Stomach (tissue), 9 donors: ENCODE data around the gene GALNT18. TPM values are rescaled to one million over a fixed set of nuclear protein-coding genes. Genes with fewer than 3 reads are reported as not detected.

Source experiments
- DNase-seq, 2 donors: peaks; one replicate each; pipeline versions ENCODE4 v3.0.0 to v3.0.0-alpha.2; 2013 to 2019
- H3K27ac ChIP-seq, 5 donors: fragments of 200-600 bp in 4 of 5; sonication (generic) in 4 of 5; one replicate each; pipeline ENCODE4 v1.5.1; 2013 to 2019; ENCODE audit warnings: mild to moderate bottlenecking in 1 of 5, moderate library complexity in 1 of 5
- H3K27me3 ChIP-seq, 3 donors: fragments of 200-600 bp; sonication (generic); one replicate each; pipeline ENCODE4 v1.5.1; 2017 to 2019; ENCODE audit warnings: mixed run types in 1 of 3
- H3K36me3 ChIP-seq, 4 donors: fragments of 200-600 bp; sonication (generic); 1 replicate in 3 of 4; 2 replicates in 1 of 4; pipeline ENCODE4 v1.5.1; 2016 to 2019
- H3K4me1 ChIP-seq, 4 donors: fragments of 200-600 bp; sonication (generic); one replicate each; pipeline ENCODE4 v1.5.1; 2016 to 2019
- H3K4me3 ChIP-seq, 4 donors: fragments of 200-600 bp; sonication (generic) in 3 of 4; one replicate each; pipeline ENCODE4 v1.5.1; 2016 to 2019; ENCODE audit warnings: mild to moderate bottlenecking in 1 of 4
- H3K9me3 ChIP-seq, 4 donors: fragments of 200-600 bp; sonication (generic); one replicate each; pipeline ENCODE4 v1.5.1; 2016 to 2019
- EP300 ChIP-seq: sonication (generic); formaldehyde crosslinking; IDR thresholded peaks from one replicate; pipeline ENCODE4 v1.6.1; 2017; ENCODE audit warnings: antibody characterized with exemption
- POLR2A ChIP-seq, 4 donors: fragments of 450-650 bp; IDR thresholded peaks; one replicate each; pipeline ENCODE4 v1.6.1; 2016; ENCODE audit warnings: antibody characterized with exemption in 4 of 4, control low read depth in 2 of 4, mild to moderate bottlenecking in 1 of 4, moderate library complexity in 1 of 4
- POLR2AphosphoS5 ChIP-seq, 3 donors: sonication (generic); formaldehyde crosslinking; IDR thresholded peaks; one replicate each; pipeline ENCODE4 v1.6.1; 2016; ENCODE audit warnings: antibody characterized with exemption in 3 of 3
- WGBS, 5 donors: extraction: QIAGEN DNeasy Blood & Tissue Kit in 3 of 5; methylation state at CpG; one replicate each; pipeline versions ENCODE4 v1.1.5 to v1.1.7; 2013 to 2018; 5-methylcytosine and 5-hydroxymethylcytosine counted together
- intact Hi-C: fragments of 100-400 bp; cut with DNase I; formaldehyde crosslinking; loops from one replicate; pipeline ENCODE4 v1.15.1; 2023; ENCODE audit warnings: low total_unique reads
- polyA plus RNA-seq, 3 donors: library from polyadenylated mRNA; stranded (reverse); fragments of 200-250 nt; gene quantifications; one replicate each; pipeline ENCODE4 v1.2.3, GENCODE V29; 2013
- total RNA-seq, 5 donors: library from RNA; depleted of rRNA; stranded (reverse); fragments of >200 nt; gene quantifications; one replicate each; pipeline versions ENCODE4 v1.1.0 to v1.2.3, GENCODE V29; 2014 to 2016
- TF ChIP-seq, protein P1 (sequence below), 7 experiments: fragments of 450-650 bp in 4 of 7; fragments of 200-600 bp in 3 of 7; sonication (generic) in 3 of 7; IDR thresholded peaks; one replicate each; pipeline ENCODE4 v1.5.1; 2016 to 2019; ENCODE audit warnings: antibody characterized with exemption in 7 of 7, control low read depth in 2 of 7, mild to moderate bottlenecking in 1 of 7
- donor health status: healthy with polysubstance abuse.
- donor health status: Bipolar disorder and iron deficiency.
- donor health status: healthy.

The GALNT18 gene
- total and polyA plus RNA-seq, 8 donors, result 0.58 to 16.1 (median 2.7) TPM

GRCh38 chr11:11424688-11425087 is 197.1 kb downstream of the GALNT18 start:
- intact Hi-C loops, result no loop called here
- H3K4me3 ChIP-seq, result no peak overlapping the region
- H3K4me1 ChIP-seq, result peaks cover 8 to 41% (median 20%) of the 10 kb centered on the region in 4 donors
- H3K27ac ChIP-seq, result no peak overlapping the region
- H3K9me3 ChIP-seq, result no peaks in the 10 kb centered on the region
- H3K27me3 ChIP-seq, result no peaks in the 10 kb centered on the region
- H3K36me3 ChIP-seq, result no peaks in the 10 kb centered on the region
- TF ChIP-seq EP300, result no peak
- TF ChIP-seq, protein P1, sequence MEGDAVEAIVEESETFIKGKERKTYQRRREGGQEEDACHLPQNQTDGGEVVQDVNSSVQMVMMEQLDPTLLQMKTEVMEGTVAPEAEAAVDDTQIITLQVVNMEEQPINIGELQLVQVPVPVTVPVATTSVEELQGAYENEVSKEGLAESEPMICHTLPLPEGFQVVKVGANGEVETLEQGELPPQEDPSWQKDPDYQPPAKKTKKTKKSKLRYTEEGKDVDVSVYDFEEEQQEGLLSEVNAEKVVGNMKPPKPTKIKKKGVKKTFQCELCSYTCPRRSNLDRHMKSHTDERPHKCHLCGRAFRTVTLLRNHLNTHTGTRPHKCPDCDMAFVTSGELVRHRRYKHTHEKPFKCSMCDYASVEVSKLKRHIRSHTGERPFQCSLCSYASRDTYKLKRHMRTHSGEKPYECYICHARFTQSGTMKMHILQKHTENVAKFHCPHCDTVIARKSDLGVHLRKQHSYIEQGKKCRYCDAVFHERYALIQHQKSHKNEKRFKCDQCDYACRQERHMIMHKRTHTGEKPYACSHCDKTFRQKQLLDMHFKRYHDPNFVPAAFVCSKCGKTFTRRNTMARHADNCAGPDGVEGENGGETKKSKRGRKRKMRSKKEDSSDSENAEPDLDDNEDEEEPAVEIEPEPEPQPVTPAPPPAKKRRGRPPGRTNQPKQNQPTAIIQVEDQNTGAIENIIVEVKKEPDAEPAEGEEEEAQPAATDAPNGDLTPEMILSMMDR (IDR thresholded peaks at IDR 0.05), result no peak
- TF ChIP-seq POLR2A (IDR thresholded peaks at IDR 0.05), result no peak
- no peak for TF ChIP-seq POLR2AphosphoS5 (IDR thresholded peaks at IDR 0.05)
- WGBS, 5 donors, result 89 to 98% (median 95%) methylated on average over 7 of the region's 7 CpGs
- DNase-seq, result no peak

GRCh38 chr11:11422411-11423128 is 199.2 kb downstream of the GALNT18 start:
- Histone ChIP-seq H3K27ac (no peak overlapping the region), H3K4me1 (peaks cover 8 to 36% (median 19%) of the 10 kb centered on the region in 4 donors), H3K4me3 (no peak overlapping the region), H3K9me3 (no peaks in the 10 kb centered on the region), H3K27me3 (no peaks in the 10 kb centered on the region), H3K36me3 (no peaks in the 10 kb centered on the region)
- intact Hi-C loops, result no loop called here
- WGBS, 5 donors, result 67 to 70% (median 68%) methylated on average over 5 of the region's 5 CpGs
- TF ChIP-seq, protein P1 (IDR thresholded peaks at IDR 0.05), result no peak
- TF ChIP-seq EP300 (no peak), POLR2A (IDR thresholded peaks at IDR 0.05) (no peak), POLR2AphosphoS5 (IDR thresholded peaks at IDR 0.05) (no peak)
- DNase-seq, result peak; percentile 38 to 43

DNA sequence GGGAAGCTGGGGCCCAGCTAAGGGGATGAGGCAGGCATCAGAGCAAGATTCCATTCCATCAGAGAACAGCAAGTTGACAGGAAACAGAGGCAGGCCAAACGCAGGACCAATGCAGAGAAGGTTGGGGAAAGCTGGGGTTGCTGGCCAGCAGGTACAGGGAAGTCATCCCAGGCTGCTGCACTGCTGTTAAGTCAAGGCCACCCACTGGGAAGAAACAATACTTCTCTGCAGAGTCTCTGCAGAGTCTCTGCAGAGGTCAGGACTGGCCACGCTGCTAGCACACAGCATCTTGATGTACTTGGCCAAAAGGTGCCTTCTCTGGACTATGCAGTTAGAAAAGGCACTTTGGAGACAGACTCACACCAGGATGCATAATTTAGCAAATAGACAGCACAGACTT is 200.3 kb downstream of the GALNT18 start:
- H3K27me3 ChIP-seq, result no peaks in the 10 kb centered on the region
- H3K27ac ChIP-seq, result no peak overlapping the region
- 48 to 90% (median 68%) methylated on average over 1 to 2 of the region's 2 CpGs for WGBS, 5 donors
- H3K9me3 ChIP-seq, result no peaks in the 10 kb centered on the region
- H3K4me1 ChIP-seq, result peaks cover 8 to 33% (median 17%) of the 10 kb centered on the region in 4 donors
- no peaks in the 10 kb centered on the region for H3K36me3 ChIP-seq
- H3K4me3 ChIP-seq, result no peak overlapping the region
- intact Hi-C loops, result no loop called here
- no peak for DNase-seq
- TF ChIP-seq, protein P1 (IDR thresholded peaks at IDR 0.05), result no peak
- TF ChIP-seq EP300 (no peak), POLR2AphosphoS5 (IDR thresholded peaks at IDR 0.05) (no peak), POLR2A (IDR thresholded peaks at IDR 0.05) (no peak)

DNA sequence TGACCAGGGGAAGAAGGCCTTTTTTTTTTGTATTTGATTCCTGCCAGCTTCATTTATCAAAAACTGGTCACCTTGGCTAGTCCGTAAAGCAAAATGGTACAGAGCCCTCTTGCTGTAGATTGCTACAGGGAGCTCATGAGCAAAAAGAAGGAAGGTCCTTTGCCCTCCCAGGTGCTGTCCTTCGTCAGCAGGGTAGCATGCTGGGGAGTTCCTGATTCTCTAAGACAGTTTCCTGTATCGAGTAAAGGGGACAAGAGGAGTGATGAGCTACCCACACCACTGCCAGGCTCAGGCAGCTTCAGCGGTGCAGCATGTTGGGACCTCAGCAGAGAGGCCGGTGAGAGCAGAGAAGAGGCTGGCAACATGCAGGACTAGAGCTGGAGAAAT is 200.9 kb downstream of the GALNT18 start:
- Histone ChIP-seq H3K27me3 (no peaks in the 10 kb centered on the region), H3K4me3 (no peak overlapping the region), H3K27ac (no peak overlapping the region), H3K36me3 (no peaks in the 10 kb centered on the region), H3K9me3 (no peaks in the 10 kb centered on the region), H3K4me1 (peaks cover 8 to 39% (median 17%) of the 10 kb centered on the region in 4 donors)
- no peak for DNase-seq
- intact Hi-C loops, result no loop called here
- WGBS, 5 donors, result 61 to 78% (median 72%) methylated on average over 5 of the region's 5 CpGs
- TF ChIP-seq EP300 (no peak), POLR2AphosphoS5 (IDR thresholded peaks at IDR 0.05) (no peak), POLR2A (IDR thresholded peaks at IDR 0.05) (no peak)
- TF ChIP-seq, protein P1 (IDR thresholded peaks at IDR 0.05), result no peak
